PC-3 (cell line): ENCODE data around the gene SLC41A3. TPM values are rescaled to one million over a fixed set of nuclear protein-coding genes. Genes with fewer than 3 reads are reported as not detected.

Experiments used
- ATAC-seq: fragments of 200-7000 bp; cut with Tn5 transposase; 2 replicates; pipeline ENCODE4 v1.9.1; 2020; ENCODE audit warnings: mild to moderate bottlenecking, moderate library complexity
- BruUV-seq: library from RNA; stranded (reverse); fragments of 400-500 nt; replicated peaks from 2 replicates; lab custom pipeline; 2021; lab: Mats Ljungman, UMichigan
- CTCF ChIA-PET: fragments of 300-600 bp; sonication (Branson Sonifier 250); formaldehyde crosslinking; loops from one replicate; lab custom pipeline; 2022; ENCODE audit warnings: antibody characterized with exemption; lab: Charles Lee
- POLR2A ChIA-PET: fragments of 300-600 bp; sonication (Branson Sonifier 250); formaldehyde crosslinking; loops from one replicate; lab custom pipeline; 2022; ENCODE audit warnings: antibody characterized with exemption; ENCODE audit not compliant: unreplicated experiment; lab: Charles Lee
- DNase-seq: peaks from one replicate; pipeline ENCODE4 v3.0.0-alpha.2; 2015
- H2AFZ ChIP-seq: fragments of 300-600 bp; sonication (generic); 2 replicates; pipeline ENCODE4 v1.6.0; 2016; ENCODE audit warnings: antibody characterized with exemption, low read length
- H3F3A ChIP-seq: fragments of 300-600 bp; sonication (generic); one replicate; pipeline ENCODE4 v1.6.0; 2017; ENCODE audit warnings: antibody characterized with exemption, low read length, control low read depth, mild to moderate bottlenecking; ENCODE audit not compliant: unreplicated experiment
- H3K27ac ChIP-seq: fragments of 300-600 bp; sonication (generic); 2 replicates; pipeline ENCODE4 v1.5.1; 2016; ENCODE audit warnings: mild to moderate bottlenecking, low read length
- H3K27me3 ChIP-seq: fragments of 300-600 bp; sonication (generic); 2 replicates; pipeline ENCODE4 v1.6.1; 2016; ENCODE audit warnings: low read length, mixed read lengths
- H3K36me3 ChIP-seq: fragments of 300-600 bp; sonication (generic); 2 replicates; pipeline ENCODE4 v1.6.1; 2016; ENCODE audit warnings: low read depth, mixed run types, low read length, mixed read lengths
- H3K4me1 ChIP-seq: fragments of 300-600 bp; sonication (generic); 2 replicates; pipeline ENCODE4 v1.5.1; 2016; ENCODE audit warnings: low read length; ENCODE audit not compliant: insufficient read depth
- H3K4me2 ChIP-seq: fragments of 300-600 bp; sonication (generic); 2 replicates; pipeline ENCODE4 v1.6.0; 2016; ENCODE audit warnings: low read length
- H3K4me3 ChIP-seq: fragments of 300-600 bp; sonication (generic); 2 replicates; pipeline ENCODE4 v1.5.1; 2016; ENCODE audit warnings: mild to moderate bottlenecking, low read length, mixed read lengths
- H3K79me2 ChIP-seq: fragments of 300-600 bp; sonication (generic); 2 replicates; pipeline ENCODE4 v1.6.1; 2017; ENCODE audit warnings: low read length, mixed read lengths
- H3K9ac ChIP-seq: fragments of 300-600 bp; sonication (generic); 2 replicates; pipeline ENCODE4 v1.6.0; 2016; ENCODE audit warnings: mild to moderate bottlenecking, low read length
- H3K9me2 ChIP-seq: fragments of 300-600 bp; sonication (generic); replicated peaks from 2 replicates; pipeline ENCODE4 v1.6.1; 2016; ENCODE audit warnings: mixed run types, low read length, mixed read lengths
- H3K9me3 ChIP-seq: fragments of 300-600 bp; sonication (generic); 2 replicates; pipeline ENCODE4 v1.6.1; 2016; ENCODE audit warnings: low read length, mixed read lengths
- H4K20me1 ChIP-seq: fragments of 300-600 bp; sonication (generic); 2 replicates; pipeline ENCODE4 v1.6.1; 2016; ENCODE audit warnings: low read length, mixed read lengths
- CTCF ChIP-seq: fragments of 300-600 bp; sonication (generic); conservative IDR thresholded peaks from 2 replicates; pipeline ENCODE4 v1.5.1; 2017; ENCODE audit warnings: antibody characterized with exemption, low read depth, mild to moderate bottlenecking, low read length
- EZH2 ChIP-seq: fragments of 300-600 bp; sonication (generic); IDR thresholded peaks from one replicate; pipeline ENCODE4 v1.6.1; 2017; ENCODE audit warnings: antibody characterized with exemption, mild to moderate bottlenecking, low read length; ENCODE audit not compliant: unreplicated experiment
- EZH2phosphoT487 ChIP-seq: fragments of 300-600 bp; sonication (generic); IDR thresholded peaks from 2 replicates; pipeline ENCODE4 v1.6.1; 2018; ENCODE audit warnings: mild to moderate bottlenecking, antibody characterized with exemption, low read length, borderline replicate concordance
- intact Hi-C: fragments of 100-400 bp; cut with micrococcal nuclease; formaldehyde crosslinking; loops from 2 replicates; pipeline ENCODE4 v1.9.0; 2023
- total RNA-seq: library from RNA; depleted of rRNA; stranded (reverse); fragments of >200 nt; gene quantifications from 2 replicates; pipeline ENCODE4 v1.2.3, GENCODE V29; 2014

SLC41A3 gene
- total RNA-seq, 1 experiment from 2014 or later, result 29.8 TPM

GRCh38 chr3:126118591-126118990, 34.7 kb upstream of the SLC41A3 start:
- H3K27me3 ChIP-seq, result no peaks in the 10 kb centered on the region
- no peak overlapping the region for H2AFZ ChIP-seq
- no peaks in the 10 kb centered on the region for H3F3A ChIP-seq
- TF ChIP-seq EZH2 (no peak), EZH2phosphoT487 (no peak), CTCF (no peak)
- H4K20me1 ChIP-seq, result no peaks in the 10 kb centered on the region
- H3K36me3 ChIP-seq, result no peaks in the 10 kb centered on the region
- no peak overlapping the region for H3K4me3 ChIP-seq
- H3K9me3 ChIP-seq, result no peaks in the 10 kb centered on the region
- no peak overlapping the region for H3K4me2 ChIP-seq
- H3K9me2 ChIP-seq, result no peaks in the 10 kb centered on the region
- H3K27ac ChIP-seq, result no peak overlapping the region
- ChIA-PET CTCF (no interaction called here), POLR2A (no interaction called here)
- no TSS peak for BruUV-seq
- H3K79me2 ChIP-seq, result no peaks in the 10 kb centered on the region
- H3K9ac ChIP-seq, result no peak overlapping the region
- peaks cover 8% of the 10 kb centered on the region for H3K4me1 ChIP-seq
- DNase-seq (no peak), ATAC-seq (no peak)
- intact Hi-C loops, result no loop called here

- Histone ChIP-seq H3K9ac (no peak overlapping the region), H3K27me3 (no peaks in the 10 kb centered on the region), H3K36me3 (no peaks in the 10 kb centered on the region), H3K9me3 (no peaks in the 10 kb centered on the region), H3F3A (no peaks in the 10 kb centered on the region), H3K4me3 (no peak overlapping the region), H3K4me2 (no peak overlapping the region), H3K4me1 (peaks cover 8% of the 10 kb centered on the region), H4K20me1 (no peaks in the 10 kb centered on the region), H3K27ac (no peak overlapping the region), H3K9me2 (no peaks in the 10 kb centered on the region), H3K79me2 (no peaks in the 10 kb centered on the region), H2AFZ (no peak overlapping the region)
- CTCF ChIA-PET, result no interaction called here
- ATAC-seq, result no peak
- TF ChIP-seq EZH2, result no peak
- TF ChIP-seq CTCF, result no peak
- no peak for TF ChIP-seq EZH2phosphoT487
- intact Hi-C loops, result no loop called here
- no TSS peak for BruUV-seq
- no peak for DNase-seq
- POLR2A ChIA-PET, result no interaction called here
These were observed 33.9 kb upstream of the SLC41A3 start for GRCh38 chr3:126117786-126118185.

GRCh38 chr3:126117212-126117611, 33.3 kb upstream of the SLC41A3 start:
- DNase-seq, result no peak
- ATAC-seq, result no peak
- Histone ChIP-seq H3K9me3 (no peaks in the 10 kb centered on the region), H3K9me2 (no peaks in the 10 kb centered on the region), H3K4me3 (no peak overlapping the region), H3K36me3 (no peaks in the 10 kb centered on the region), H2AFZ (no peak overlapping the region), H3K4me2 (no peak overlapping the region), H3F3A (no peaks in the 10 kb centered on the region), H3K9ac (no peak overlapping the region), H3K79me2 (no peaks in the 10 kb centered on the region), H3K27me3 (no peaks in the 10 kb centered on the region), H3K4me1 (peaks cover 8% of the 10 kb centered on the region), H3K27ac (no peak overlapping the region), H4K20me1 (no peaks in the 10 kb centered on the region)
- intact Hi-C loops, result no loop called here
- TF ChIP-seq EZH2phosphoT487, result no peak
- no peak for TF ChIP-seq EZH2
- TF ChIP-seq CTCF, result no peak
- BruUV-seq, result no TSS peak
- ChIA-PET CTCF (no interaction called here), POLR2A (no interaction called here)
